DND-41 (cell line): Measurements from ENCODE around the gene SLC35G4.

Experiments
- CTCF ChIP-seq: IDR thresholded peaks from 2 replicates; pipeline ENCODE4 v1.5.1; 2012; ENCODE audit warnings: borderline replicate concordance, low read length, moderate library complexity, mild to moderate bottlenecking; ENCODE audit not compliant: poor library complexity, severe bottlenecking; ENCODE audit errors: extremely low read depth
- EZH2 ChIP-seq: IDR thresholded peaks from 3 replicates; pipeline ENCODE4 v1.6.1; 2012; ENCODE audit warnings: borderline replicate concordance, low read depth, mild to moderate bottlenecking, moderate library complexity, low read length, inconsistent platforms; ENCODE audit not compliant: severe bottlenecking

GRCh38 chr18:11586896-11587295 is 22.5 kb upstream of the SLC35G4 start:
- no peak for TF ChIP-seq CTCF
- no peak for TF ChIP-seq EZH2
